Right lobe of liver (tissue), 6 donors: ENCODE measurements around the gene KL. TPM values are rescaled to one million over a fixed set of nuclear protein-coding genes. Genes with fewer than 3 reads are reported as not detected.

Experiments used
- ATAC-seq, 4 donors: fragments of 200-7000 bp; cut with Tn5 transposase; one replicate each; pipeline ENCODE4 v1.9.1; 2020; ENCODE audit warnings: mild to moderate bottlenecking in 4 of 4, moderate library complexity in 4 of 4
- DNase-seq, 3 donors: peaks; one replicate each; pipeline ENCODE4 v3.0.0-alpha.2; 2020
- H3K27ac ChIP-seq, 3 donors: fragments of 200-600 bp; one replicate each; pipeline ENCODE4 v1.8.0; 2022
- H3K27me3 ChIP-seq, 2 donors: fragments of 200-600 bp; one replicate each; pipeline ENCODE4 v1.8.0; 2022
- H3K36me3 ChIP-seq, 4 donors: fragments of 200-600 bp; sonication (generic) in 1 of 4; one replicate each; pipeline versions ENCODE4 v1.5.1 to v1.8.0; 2017 to 2022; ENCODE audit warnings: control low read depth in 1 of 4
- H3K4me1 ChIP-seq, 4 donors: fragments of 200-600 bp; sonication (generic) in 1 of 4; one replicate each; pipeline versions ENCODE4 v1.5.1 to v1.8.0; 2017 to 2022; ENCODE audit warnings: control low read depth in 1 of 4
- H3K4me3 ChIP-seq, 3 donors: fragments of 200-600 bp; one replicate each; pipeline ENCODE4 v1.8.0; 2022
- H3K9me3 ChIP-seq, 4 donors: fragments of 200-600 bp; sonication (generic) in 1 of 4; one replicate each; pipeline versions ENCODE4 v1.5.1 to v1.8.0; 2017 to 2022; ENCODE audit warnings: control low read depth in 1 of 4
- CTCF ChIP-seq, 4 donors: fragments of 200-600 bp in 3 of 4; fragments of 450-650 bp in 1 of 4; IDR thresholded peaks; one replicate each; pipeline versions ENCODE4 v1.5.1 to v1.8.0; 2016 to 2022; ENCODE audit warnings: antibody characterized with exemption in 4 of 4, mild to moderate bottlenecking in 2 of 4
- POLR2A ChIP-seq: fragments of 450-650 bp; IDR thresholded peaks from one replicate; pipeline ENCODE4 v1.6.1; 2017; ENCODE audit warnings: antibody characterized with exemption, mild to moderate bottlenecking
- WGBS: methylation state at CpG from one replicate; pipeline ENCODE4 v1.1.6; 2018; ENCODE audit warnings: low coverage, low lambda C conversion rate; ENCODE audit not compliant: insufficient coverage; ENCODE audit errors: missing lambda C conversion rate; 5-methylcytosine and 5-hydroxymethylcytosine counted together
- intact Hi-C, 2 donors: fragments of 100-400 bp; cut with DNase I; formaldehyde crosslinking; loops; one replicate each; pipeline versions ENCODE4 v1.11.2 to v1.14.1; 2022
- total RNA-seq, 6 experiments: library from RNA; depleted of rRNA in 2 of 6; stranded (reverse); fragments of >200 nt in 2 of 6; fragmentation: NEBNext Ultra II Directional in 3 of 6; extraction: Animal tissue kit (Norgen Biotek cat#: 25700) in 3 of 6; gene quantifications; one replicate each; pipeline versions ENCODE4 v1.1.0 to v1.2.4, GENCODE V29; 2016 to 2023
- donor health status: DM: no; HTN: yes; CAD: no.
- donor health status: DM: no; HTN: no; CAD: no.
- donor health status: DM: no; HTN: no; CAD: no.
- donor health status: DM: no; HTN: yes; CAD: no.
- donor health status: DM: no; HTN: yes; CAD: no.

Gene KL
- total RNA-seq, 6 experiments from 2014 or later, result 0.09 to 1.2 (median 0.39) TPM

- H3K27ac ChIP-seq, result no peak overlapping the region
- TF ChIP-seq POLR2A, result no peak
- H3K27me3 ChIP-seq, result no peaks in the 10 kb centered on the region
- no peak for ATAC-seq
- no peak overlapping the region for H3K4me3 ChIP-seq
- 95% methylated on average over 2 of the region's 2 CpGs for WGBS
- no peaks in the 10 kb centered on the region for H3K4me1 ChIP-seq
- intact Hi-C loops, result no loop called here
- H3K9me3 ChIP-seq, result peaks cover 0 to 2% (median 0%) of the 10 kb centered on the region in 4 donors
- no peak for DNase-seq
- H3K36me3 ChIP-seq, result no peaks in the 10 kb centered on the region
Measured at GRCh38 chr13:33096886-33097605, 80.8 kb downstream of the KL start.

GRCh38 chr13:33099860-33100259 is 83.6 kb downstream of the KL start:
- no peak overlapping the region for H3K4me3 ChIP-seq
- H3K4me1 ChIP-seq, result no peaks in the 10 kb centered on the region
- 66% methylated on average over 2 of the region's 3 CpGs for WGBS
- ATAC-seq, result no peak
- intact Hi-C loops, result no loop called here
- no peak for DNase-seq
- no peak overlapping the region for H3K27ac ChIP-seq
- no peaks in the 10 kb centered on the region for H3K27me3 ChIP-seq
- no peak for TF ChIP-seq CTCF (IDR thresholded peaks at IDR 0.05)
- TF ChIP-seq POLR2A, result no peak
- peaks cover 0 to under 1% (median 0%) of the 10 kb centered on the region in 4 donors for H3K36me3 ChIP-seq
- H3K9me3 ChIP-seq, result peaks cover 0 to 2% (median 0%) of the 10 kb centered on the region in 4 donors

- H3K4me1 ChIP-seq, result no peaks in the 10 kb centered on the region
- H3K36me3 ChIP-seq, result peaks cover 0 to 11% (median 2%) of the 10 kb centered on the region in 4 donors
- H3K9me3 ChIP-seq, result peaks cover 0 to 2% (median 0%) of the 10 kb centered on the region in 4 donors
- WGBS, result 86% methylated on average over 3 of the region's 3 CpGs
- H3K27me3 ChIP-seq, result no peaks in the 10 kb centered on the region
- no peak for DNase-seq
- intact Hi-C loops, result no loop called here
- no peak overlapping the region for H3K27ac ChIP-seq
- TF ChIP-seq POLR2A (no peak), CTCF (IDR thresholded peaks at IDR 0.05) (no peak)
- no peak for ATAC-seq
- H3K4me3 ChIP-seq, result no peak overlapping the region
Measured at GRCh38 chr13:33100886-33101285, 84.7 kb downstream of the KL start.

- 62% methylated on average over 2 of the region's 2 CpGs for WGBS
- intact Hi-C loops, result no loop called here
- peaks cover 0 to 2% (median 0%) of the 10 kb centered on the region in 4 donors for H3K9me3 ChIP-seq
- H3K4me1 ChIP-seq, result no peaks in the 10 kb centered on the region
- no peaks in the 10 kb centered on the region for H3K27me3 ChIP-seq
- no peak overlapping the region for H3K4me3 ChIP-seq
- no peak overlapping the region for H3K27ac ChIP-seq
- DNase-seq, result no peak
- peak in 1 of 4 donors; percentile 51 for ATAC-seq
- peaks cover 0 to 20% (median 9%) of the 10 kb centered on the region in 4 donors for H3K36me3 ChIP-seq
- no peak for TF ChIP-seq CTCF (IDR thresholded peaks at IDR 0.05)
- TF ChIP-seq POLR2A, result no peak
Measured at GRCh38 chr13:33101835-33102234, 85.6 kb downstream of the KL start.

GRCh38 chr13:33103457-33103856 is 87.2 kb downstream of the KL start:
- H3K36me3 ChIP-seq, result peaks cover 0 to 32% (median 9%) of the 10 kb centered on the region in 4 donors

More at GRCh38 chr13:33103457-33103856, 87.2 kb downstream of the KL start:
- Histone ChIP-seq H3K4me3 (no peak overlapping the region), H3K27me3 (no peaks in the 10 kb centered on the region), H3K4me1 (no peaks in the 10 kb centered on the region), H3K27ac (no peak overlapping the region), H3K9me3 (no peaks in the 10 kb centered on the region)
- intact Hi-C loops, result no loop called here
- 75% methylated on average over 4 of the region's 4 CpGs for WGBS
- DNase-seq (no peak), ATAC-seq (no peak)
- TF ChIP-seq POLR2A, result no peak
- TF ChIP-seq CTCF (IDR thresholded peaks at IDR 0.05), result no peak
